ENCODE measurements around the gene TNS1.

DNA sequence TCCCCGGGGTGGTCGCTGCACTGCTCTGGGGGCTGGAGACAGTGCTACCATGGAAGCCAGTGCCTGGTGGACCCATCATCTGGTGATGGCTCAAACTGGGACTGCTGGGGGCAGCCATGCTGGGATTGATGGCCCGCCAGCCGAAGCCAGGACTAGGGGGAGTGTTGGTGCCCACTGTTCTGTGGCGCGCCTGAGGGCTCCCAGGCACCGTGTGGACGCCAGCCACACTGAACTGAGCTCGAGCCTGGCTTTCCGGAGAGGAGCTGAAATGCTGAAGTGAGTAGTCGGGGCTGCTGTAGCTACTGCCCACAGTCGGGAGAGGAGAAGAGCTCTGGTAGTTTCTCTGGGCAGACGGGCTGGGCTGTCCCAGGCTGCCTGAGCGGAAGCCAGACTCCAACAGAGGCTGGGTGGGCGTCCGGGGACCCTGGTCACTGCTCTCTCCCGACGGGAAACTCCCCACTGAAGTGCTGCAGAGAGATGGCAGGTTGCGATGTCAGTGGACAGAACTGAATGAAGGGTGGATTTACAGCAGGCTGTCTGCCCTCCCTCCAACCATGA, 184.4 kb downstream of the TNS1 start:
- TF ChIP-seq POLR2AphosphoS5 (IDR thresholded peaks at IDR 0.05; ENCODE audit: borderline replicate concordance, low read depth, low read length) (no peak; the same call in 1 of the 2 replicates), EZH2 (IDR thresholded peaks at IDR 0.05) (no peak), FOXP2 (optimal IDR thresholded peaks at IDR 0.05; ENCODE audit: control extremely low read depth, extremely low read length, insufficient read depth) (no peak)

Measured in SK-N-MC (cell line).